HuH-7 (cell line): ENCODE data around the gene DMWD.

Experiments
- DNase-seq: peaks from one replicate; pipeline ENCODE4 v3.0.0; 2011; ENCODE audit warnings: low spot score

The DMWD gene

GRCh38 chr19:45792470-45793177 lies at the start of gene DMWD:
Gene DMWD, minus strand, starts transcription at chr19:45792845. Its CDS starts 89 bp downstream, at chr19:45792756.
- DNase-seq, result peak; percentile 96

- DNase-seq, result no peak
Observed at GRCh38 chr19:45842198-45842597, 49.6 kb upstream of the DMWD start.

- DNase-seq, result no peak
Observed at GRCh38 chr19:45834970-45835369, 42.3 kb upstream of the DMWD start.

- DNase-seq, result no peak
Observed at GRCh38 chr19:45828945-45829344, 36.3 kb upstream of the DMWD start.

GRCh38 chr19:45828523-45828922 lies 35.9 kb upstream of the DMWD start:
- no peak for DNase-seq

- no peak for DNase-seq
Observed at GRCh38 chr19:45827459-45828093, 34.9 kb upstream of the DMWD start.

GRCh38 chr19:45826934-45827333 lies 34.3 kb upstream of the DMWD start:
- DNase-seq, result no peak

- no peak for DNase-seq
Observed at GRCh38 chr19:45825917-45826893, 33.6 kb upstream of the DMWD start.

GRCh38 chr19:45825263-45825605 lies 32.6 kb upstream of the DMWD start:
- DNase-seq, result no peak

GRCh38 chr19:45824531-45825262 lies 32.1 kb upstream of the DMWD start:
- DNase-seq, result no peak

- DNase-seq, result no peak
Observed at GRCh38 chr19:45824041-45824471, 31.4 kb upstream of the DMWD start.

GRCh38 chr19:45823182-45823581 lies 30.5 kb upstream of the DMWD start:
- DNase-seq, result no peak

- DNase-seq, result no peak
Observed at GRCh38 chr19:45822716-45823115, 30.1 kb upstream of the DMWD start.

GRCh38 chr19:45821570-45821969 lies 28.9 kb upstream of the DMWD start:
- no peak for DNase-seq

GRCh38 chr19:45821103-45821521 lies 28.5 kb upstream of the DMWD start:
- DNase-seq, result no peak

GRCh38 chr19:45820413-45821102 lies 27.9 kb upstream of the DMWD start:
- no peak for DNase-seq

- no peak for DNase-seq
Observed at GRCh38 chr19:45819769-45820168, 27.1 kb upstream of the DMWD start.

- peak; percentile 37 for DNase-seq
Observed at GRCh38 chr19:45817725-45818301, 25.2 kb upstream of the DMWD start.

GRCh38 chr19:45817010-45817724 lies 24.5 kb upstream of the DMWD start:
- DNase-seq, result peak; percentile 99
